Measurements from ENCODE around the gene NEXN.

GRCh38 chr1:77905603-77906002 lies 17.2 kb downstream of the NEXN start:
- TF ChIP-seq POLR2AphosphoS5 (IDR thresholded peaks at IDR 0.05) = no peak
- TF ChIP-seq CTCF (IDR thresholded peaks at IDR 0.05) = no peak
